Stimulated activated CD8-positive, alpha-beta memory T cell treated with anti-CD3 and anti-CD28 coated beads, Interleukin-4, amount 100 ng/mL, for 4 hours (primary cell): Measurements from ENCODE around the gene RPS19.

ENCODE experiments used
- DNase-seq, 2 donors: peaks; one replicate each; pipeline ENCODE4 v3.0.0-alpha.2; 2020; ENCODE audit warnings: low read depth in 2 of 2, low spot score in 1 of 2

RPS19 gene

DNA sequence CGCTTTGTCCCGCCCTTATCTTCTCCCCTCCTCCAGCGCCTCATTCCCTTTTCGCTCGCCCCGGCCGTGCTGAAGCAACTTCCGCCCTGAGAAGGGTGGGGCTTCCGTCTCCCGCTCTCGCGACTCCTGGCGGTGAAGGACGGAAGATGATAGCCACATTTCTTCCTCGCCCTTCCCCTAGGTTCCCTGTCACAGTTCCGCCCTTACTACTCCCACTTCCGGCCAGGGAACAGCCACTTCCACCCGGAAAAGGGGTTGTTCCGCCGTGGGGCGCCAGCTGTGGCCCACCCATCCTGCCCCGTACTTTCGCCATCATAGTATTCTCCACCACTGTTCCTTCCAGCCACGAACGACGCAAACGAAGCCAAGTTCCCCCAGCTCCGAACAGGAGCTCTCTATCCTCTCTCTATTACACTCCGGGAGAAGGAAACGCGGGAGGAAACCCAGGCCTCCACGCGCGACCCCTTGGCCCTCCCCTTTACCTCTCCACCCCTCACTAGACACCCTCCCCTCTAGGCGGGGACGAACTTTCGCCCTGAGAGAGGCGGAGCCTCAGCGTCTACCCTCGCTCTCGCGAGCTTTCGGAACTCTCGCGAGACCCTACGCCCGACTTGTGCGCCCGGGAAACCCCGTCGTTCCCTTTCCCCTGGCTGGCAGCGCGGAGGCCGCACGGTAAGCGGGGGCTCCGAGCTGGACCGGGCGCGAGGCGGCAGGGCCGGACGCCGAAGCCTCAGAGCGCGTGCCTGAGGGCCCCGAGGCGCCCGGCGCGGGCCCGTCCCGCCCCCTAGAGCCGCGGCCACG is at the start of gene RPS19:
Gene RPS19 (plus strand): TSS at position 638 of the 801 bp plus-strand sequence. CDS start 520 bp downstream, outside the sequence.
- DNase-seq: peak; percentile 96

DNA sequence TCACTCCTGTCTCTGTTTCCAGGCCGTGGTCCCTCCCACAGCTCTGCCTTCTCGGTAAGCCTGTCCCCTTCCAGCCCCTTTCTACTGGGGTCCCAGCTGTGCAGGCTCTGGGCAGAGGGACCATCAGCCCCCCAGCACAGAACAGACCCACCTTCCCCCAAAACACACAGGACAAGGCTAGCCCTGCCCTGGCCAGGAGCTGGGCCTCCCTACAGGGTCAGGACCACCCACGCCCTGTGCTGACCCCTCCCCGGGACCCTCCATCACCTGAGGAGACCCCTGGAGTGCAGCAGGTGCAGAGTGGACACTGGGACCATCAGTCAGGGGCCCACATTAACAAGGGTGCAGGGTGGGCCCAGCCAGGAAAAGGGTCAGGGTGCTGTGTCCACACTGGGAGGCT is 49.8 kb upstream of the RPS19 start:
- no peak for DNase-seq

DNA sequence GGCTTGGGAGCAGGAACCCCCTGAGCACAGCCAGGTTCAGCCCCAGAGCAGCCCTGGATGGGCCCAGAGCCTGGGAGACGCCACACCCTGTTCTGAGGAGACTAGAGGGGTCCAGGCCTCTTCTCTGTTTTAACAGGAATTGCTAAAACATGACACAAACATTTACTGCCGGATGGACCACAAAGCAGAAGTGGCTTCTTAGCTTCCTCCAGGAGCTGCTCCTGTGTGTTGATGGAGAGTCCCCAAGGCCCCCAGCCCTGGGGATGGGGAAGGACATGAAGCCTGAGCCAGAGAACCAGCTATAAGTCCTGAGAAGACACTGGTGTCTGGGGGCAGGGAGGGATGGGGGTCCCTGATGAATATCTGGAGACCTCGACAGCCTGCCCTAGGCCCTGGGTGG is 49.0 kb upstream of the RPS19 start:
- DNase-seq: no peak

DNA sequence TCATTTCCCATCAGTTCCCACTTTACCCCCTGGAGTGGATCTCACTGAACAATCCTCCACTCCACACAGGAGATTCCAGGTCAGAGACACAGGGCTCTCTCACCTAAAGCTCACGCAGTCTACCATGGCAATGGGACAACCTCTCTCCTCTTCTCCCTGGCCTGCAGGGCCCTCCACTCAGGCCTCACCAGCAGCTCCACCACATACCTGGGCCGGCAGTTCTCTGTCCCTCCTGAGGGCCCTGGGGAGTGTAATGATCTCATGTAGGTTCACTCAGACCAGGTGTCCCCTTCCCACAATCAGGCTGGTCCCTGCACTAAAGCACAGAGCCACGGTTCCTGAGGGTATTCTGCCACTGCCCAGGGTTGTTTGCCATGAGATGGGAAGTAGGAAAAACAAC is 48.1 kb upstream of the RPS19 start:
- no peak for DNase-seq

DNA sequence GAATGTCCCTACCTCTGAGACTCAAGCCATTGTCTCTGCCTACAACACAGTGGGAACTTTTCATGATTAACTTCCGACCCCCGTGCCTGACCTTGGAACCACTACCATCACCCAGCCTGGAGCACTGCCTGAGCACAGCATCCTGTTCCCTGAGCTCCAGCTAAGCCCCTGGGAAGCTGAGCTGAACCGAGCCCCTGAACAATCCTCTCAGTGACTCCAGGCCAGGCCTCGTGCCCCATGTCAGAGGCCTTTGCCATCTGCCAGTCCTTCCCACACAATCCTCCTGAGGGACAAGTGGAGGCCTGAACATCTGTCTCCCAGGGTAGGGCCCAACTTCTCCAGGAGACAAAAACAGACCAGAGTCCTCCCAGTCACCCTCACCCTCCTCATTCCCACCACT is 46.1 kb upstream of the RPS19 start:
- no peak for DNase-seq

DNA sequence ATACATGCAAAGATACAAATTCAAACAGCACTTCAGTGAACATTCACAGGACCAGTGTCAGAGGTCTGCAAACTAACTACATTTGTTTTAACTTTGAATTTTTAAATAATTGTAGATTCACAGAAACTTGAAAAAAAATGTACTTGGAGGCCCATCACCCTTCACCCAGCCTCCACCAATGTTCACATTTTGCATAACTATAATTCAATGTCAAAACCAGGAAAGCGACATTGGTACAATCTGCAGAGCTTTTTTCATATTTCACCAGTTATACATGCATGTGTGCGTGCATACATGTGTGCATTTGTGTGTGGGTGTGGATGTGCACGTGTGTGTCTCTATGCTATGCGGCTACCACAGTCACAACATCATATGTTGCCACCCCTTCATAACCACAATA is 44.8 kb upstream of the RPS19 start:
- DNase-seq: no peak

DNA sequence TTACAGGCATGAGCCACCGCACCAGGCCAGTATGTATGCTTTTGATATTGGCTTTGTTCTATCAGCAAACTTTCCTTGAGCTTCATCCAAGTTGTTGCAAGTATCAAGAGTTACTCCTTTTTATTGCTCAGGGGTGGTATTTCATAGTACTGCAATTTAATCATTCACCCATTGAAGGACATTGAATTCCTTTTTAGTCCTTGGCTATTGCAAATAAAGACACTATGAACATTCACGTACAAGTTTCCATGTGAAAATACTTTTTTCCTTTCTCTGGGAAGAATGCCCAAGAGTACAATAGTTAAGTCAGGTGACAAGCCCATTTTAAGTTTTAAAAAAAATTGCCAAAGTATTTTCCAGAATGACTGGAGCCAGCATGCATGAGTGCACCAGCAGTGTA is 43.3 kb upstream of the RPS19 start:
- no peak for DNase-seq

DNA sequence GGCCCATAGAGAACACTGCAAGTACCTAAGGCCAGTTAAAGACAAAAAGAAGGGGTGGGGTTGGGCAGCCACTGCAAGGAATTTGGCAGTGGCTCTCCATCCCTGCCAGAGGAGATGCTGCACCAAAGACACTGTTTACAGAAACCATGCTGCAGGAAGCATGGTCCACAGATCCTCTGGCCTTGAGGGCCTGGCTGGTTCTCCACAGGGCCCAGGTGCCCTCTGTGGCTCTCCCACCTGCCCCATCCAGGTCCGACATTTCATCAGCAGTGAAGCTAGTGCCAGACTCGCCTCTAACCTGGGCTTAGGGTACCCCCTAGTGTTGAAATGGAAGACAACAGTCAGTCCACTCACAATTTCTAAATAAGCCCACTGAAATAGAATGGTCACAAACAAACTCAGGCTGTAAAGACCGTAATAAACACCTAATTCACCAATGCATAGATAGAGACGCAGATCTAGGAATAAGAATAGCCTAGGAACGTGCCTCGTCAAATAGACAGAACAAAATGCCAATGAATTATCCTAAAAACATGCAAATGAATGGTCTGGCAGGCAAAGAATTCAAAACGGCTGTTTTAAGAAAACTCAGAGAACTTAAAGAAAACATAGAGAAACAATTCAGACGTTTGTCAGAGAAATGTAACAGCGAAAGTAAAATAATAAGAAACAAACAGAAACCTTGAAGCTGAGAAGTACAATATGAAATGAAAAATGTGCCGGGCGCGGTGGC is 38.9 kb upstream of the RPS19 start:
- DNase-seq: no peak

DNA sequence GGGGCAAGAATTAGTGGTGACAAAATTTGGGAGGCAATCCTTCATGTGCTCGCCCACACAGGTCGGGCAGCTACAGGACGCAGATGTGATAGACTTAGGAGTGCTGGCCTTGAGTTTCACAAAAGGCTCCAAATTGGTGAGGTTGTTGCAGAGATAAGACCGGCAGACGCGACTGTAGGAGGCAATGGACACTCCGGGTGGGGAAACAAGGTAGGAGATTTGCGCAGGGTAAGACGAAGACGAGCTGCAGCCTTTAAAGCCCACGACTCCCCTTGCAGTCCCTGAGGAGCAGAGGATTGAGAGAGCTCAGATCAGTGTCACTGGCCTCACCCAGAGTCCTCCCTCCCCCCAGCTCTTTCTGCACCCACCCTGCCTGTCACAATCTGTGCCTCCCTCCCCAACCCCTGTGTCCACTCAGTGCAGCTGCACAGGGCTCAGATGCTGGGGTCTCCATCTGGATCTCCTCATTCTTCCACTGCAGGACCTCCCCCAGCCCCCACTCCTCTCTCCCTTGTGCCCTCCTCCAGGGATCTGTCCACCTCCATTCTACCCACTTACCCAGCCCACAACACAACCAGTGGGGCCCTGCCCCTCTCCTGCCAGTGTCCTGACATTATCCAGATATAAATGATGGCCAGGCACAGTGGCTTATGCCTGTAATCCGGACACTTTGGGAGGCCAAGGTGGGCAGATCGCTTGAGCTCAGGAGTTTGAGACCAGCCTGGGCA is 21.9 kb upstream of the RPS19 start:
- DNase-seq: no peak

DNA sequence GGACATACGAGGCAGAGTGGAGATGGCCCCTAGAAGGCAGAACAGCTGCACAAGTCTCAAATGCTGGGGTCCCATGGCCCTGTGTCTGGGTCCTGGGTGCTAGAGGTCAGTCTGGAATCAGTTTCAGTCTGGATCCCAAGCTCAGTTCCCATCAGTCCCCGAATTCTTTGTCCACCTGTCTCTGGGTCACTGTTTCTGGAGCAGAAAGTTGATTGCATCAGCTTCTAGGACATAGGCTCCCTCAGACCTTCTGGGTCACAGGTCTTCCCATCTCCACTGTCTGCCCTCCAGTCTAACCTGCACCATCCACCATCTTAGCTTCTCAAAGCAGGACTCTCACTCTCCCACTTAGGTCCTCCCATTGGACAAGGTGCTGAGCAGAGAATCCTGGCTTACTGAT is 20.8 kb upstream of the RPS19 start:
- DNase-seq: no peak

DNA sequence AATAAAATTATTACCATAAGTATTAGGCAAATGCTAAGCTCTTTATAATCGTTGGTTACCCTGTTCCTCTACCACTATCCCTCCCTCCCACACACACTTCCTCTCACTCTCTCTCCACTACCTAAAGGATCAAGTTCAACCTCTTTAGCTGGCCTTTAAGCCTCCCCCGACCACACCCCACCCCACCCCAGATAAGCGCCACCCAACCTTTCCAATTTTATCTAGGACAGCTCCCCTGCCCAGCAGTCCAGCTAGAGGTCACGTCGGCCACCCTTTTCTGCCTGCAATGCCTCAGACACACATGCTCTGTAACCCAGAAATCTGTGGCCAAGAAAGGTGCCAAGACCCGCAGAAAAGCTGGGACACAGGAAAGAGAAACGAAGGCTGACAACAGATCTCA is 16.7 kb upstream of the RPS19 start:
- DNase-seq: no peak

DNA sequence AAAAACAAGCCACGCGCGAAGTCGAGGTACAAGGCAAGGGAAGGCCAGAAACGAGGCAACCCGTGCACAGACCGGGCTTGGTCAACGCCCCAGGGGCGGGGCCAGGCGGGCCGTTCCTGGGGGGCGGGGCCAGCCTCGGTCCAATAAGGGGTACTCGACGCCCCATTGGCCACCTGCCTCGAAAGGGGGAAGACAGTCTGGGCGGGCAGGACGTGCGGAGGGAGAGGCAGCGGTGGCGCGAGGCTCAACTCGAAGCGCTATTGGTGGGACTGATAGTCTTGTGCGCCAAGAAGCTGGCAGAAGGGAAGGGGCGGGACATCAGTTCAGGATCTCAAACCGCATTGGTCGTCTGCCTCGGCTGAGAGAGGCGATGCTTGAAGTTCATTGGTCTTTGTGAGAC is 15.5 kb upstream of the RPS19 start, which contains the start of gene LYPD4:
Gene LYPD4 (minus strand): TSS at position 83 of the 400 bp plus-strand sequence. CDS start 5,398 bp downstream, outside the sequence.
- DNase-seq: no peak

DNA sequence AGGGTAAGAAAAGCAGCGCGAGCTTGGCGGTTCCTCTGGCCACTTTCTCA is 15.2 kb upstream of the RPS19 start, which contains the start of gene DMRTC2:
Gene DMRTC2 (plus strand): TSS at position 42 of the 50 bp plus-strand sequence. CDS start 2,387 bp downstream, outside the sequence.
- DNase-seq: no peak

DNA sequence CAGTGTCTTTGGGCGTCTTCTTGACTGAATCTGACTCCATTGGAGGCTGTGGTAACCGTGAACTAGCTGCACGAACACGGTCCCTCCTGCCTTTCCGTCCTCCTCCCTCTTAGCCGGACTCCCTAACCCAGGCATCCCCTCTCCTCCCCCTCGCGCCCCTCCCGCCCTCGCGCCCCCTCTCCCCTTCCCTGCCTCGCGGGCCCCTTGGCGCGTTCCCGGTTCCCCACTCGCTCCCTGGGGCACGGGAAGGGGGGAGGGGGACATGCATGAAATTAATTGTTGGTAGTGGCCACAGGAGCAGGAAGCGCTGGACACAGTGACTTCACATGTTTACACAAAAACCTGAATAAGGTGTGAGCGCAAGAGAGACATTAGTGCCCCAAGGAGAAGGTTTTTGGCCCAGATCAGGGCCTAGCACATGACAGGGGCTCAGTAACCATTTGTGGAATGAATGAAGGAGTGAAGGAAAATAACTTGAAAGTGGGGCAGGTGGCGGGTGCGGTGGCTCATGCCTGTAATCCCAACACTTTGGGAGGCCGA is 14.9 kb upstream of the RPS19 start:
- no peak for DNase-seq

DNA sequence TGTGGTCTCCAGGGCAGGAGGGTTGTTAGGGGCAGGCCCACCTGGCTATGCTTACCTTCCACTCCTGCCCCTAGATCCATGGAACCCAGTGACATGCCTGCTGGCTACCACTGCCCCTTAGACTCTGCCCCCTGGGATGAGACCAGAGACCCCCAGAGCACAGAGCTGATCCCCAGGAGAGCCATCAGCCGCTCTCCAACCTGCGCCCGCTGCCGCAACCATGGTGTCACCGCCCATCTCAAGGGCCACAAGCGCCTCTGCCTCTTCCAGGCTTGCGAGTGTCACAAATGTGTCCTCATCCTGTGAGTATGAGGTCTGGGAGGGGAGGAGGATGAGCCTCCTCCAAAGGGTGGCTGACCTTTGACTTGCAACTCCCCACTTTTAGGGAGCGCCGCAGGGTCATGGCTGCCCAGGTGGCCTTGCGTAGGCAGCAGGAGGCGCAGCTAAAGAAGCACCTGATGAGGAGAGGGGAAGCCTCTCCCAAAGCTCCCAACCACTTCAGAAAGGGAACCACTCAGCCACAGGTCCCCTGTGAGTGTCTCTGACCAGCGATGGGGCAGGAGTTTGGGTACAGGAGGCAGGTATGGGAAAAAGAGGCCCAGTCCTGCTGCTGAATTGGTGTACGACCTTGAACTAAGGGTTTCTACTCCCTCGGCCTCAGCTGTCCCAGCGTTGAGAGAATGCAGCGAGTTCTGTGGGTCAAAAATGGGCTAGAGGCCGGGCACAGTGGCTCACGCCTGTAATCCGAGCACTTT is 12.5 kb upstream of the RPS19 start:
- no peak for DNase-seq

DNA sequence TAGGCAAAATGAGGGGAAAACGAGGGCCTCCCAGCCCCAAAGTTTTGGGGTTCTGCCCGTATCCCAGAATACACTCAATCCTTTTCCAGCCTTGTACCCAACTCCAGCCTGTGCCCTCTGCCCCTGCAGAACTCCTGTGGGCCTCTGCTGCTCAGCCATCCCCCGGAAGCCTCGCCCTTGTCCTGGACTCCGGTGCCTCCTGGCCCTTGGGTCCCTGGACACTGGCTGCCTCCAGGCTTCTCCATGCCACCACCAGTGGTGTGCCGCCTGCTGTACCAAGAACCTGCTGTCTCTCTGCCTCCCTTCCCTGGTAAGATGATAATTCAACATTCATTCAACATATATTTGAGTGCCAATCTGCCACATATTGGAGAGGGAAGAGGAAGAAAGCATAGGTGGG is 11.4 kb upstream of the RPS19 start:
- DNase-seq: no peak

DNA sequence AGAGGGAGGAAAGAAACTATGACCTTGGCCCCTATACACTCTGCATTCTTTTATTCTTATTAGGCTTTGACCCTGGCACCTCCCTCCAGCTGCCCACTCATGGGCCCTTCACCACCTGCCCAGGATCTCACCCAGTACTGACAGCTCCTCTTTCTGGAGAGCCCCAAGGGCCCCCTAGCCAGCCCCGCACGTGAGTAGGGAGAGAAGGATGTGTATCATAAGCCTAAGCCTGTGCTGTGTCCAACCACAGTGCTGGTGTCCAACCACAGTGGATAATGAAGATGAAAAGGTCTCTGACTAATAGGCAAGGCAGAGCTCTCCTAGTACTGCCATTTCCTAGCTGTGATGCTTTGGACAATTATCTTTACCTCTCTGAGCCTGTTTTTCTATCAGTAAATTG is 11.0 kb upstream of the RPS19 start:
- no peak for DNase-seq

DNA sequence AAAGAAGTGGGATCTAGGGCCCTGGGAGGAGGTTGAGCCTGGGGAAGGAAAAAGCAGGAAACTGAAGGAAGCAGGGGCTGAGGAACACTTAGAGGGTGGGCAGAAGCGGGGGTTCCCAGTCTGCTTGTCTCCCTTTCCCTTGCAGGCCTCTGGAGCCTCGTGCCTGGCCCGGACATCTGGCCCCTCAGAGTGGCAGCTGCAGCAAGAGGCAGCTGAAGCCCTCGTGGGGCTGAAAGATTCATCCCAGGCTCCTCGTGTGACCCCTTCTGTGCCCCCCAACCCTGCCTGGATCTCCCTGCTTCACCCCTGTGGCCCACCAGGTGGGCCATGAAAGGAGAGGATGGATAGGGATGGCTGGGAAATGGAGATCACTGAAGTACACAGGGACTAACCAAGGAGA is 9.7 kb upstream of the RPS19 start:
- DNase-seq: no peak

DNA sequence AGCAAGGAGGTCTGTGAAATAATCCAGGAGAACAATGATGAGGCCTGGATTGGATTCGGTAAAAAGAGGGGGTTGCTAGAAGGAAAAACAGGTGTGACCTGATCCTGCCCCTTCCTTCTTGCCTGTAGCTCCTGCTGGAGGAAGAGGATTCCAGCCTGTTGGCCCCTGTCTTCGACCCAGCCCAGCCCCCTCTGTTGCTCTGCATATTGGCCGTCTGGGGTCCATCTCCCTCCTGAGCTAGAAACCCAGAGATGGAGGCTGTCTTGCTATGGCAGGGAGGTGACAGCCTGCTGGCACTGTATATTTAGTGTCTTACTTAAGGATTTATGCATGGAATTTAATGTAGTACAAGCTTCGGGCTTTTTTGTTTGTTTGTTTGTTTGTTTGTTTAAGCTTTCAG is 8.6 kb upstream of the RPS19 start:
- DNase-seq: no peak

DNA sequence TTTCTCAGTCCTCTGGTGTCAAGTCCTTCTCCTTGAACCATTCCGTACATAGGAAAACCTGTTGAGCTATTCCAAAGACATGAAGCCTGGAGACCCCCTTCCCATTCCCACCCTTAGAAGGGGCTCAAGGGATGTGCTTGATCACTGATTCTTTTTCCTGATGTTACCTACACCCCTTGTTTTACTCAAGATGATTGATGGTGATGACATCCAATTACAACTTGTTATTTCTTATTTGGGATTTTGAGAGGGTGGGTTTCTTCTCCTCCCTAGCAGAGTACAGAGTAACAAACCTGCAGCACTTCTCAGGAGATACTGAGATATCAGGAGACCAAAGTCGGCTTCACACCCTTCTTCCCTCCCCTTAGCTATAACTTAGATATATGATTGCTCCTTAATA is 6.7 kb upstream of the RPS19 start:
- DNase-seq: no peak

DNA sequence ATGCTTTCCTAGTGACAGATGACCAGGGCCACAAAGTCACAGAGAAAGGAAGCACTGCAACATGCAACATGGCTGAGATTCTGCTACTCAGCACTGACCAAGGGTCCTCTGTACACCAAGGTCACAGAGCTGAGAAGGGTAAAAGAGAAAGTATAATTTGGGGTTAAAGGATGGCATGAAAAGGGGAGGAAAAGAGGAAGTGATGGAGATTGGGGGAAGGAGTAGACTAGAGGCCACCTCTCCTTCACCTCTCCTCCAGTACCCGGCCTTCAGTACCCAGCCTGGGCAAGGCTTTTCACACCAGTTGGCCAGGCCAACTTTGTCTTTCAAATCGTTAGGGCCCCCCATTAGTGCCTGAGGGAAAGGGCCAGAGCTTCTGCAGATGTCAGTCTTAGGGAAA is 6.3 kb upstream of the RPS19 start:
- DNase-seq: no peak
